ACC112 (cell line): ENCODE data around the gene GOLGA6L4.
"Not testable (repeated sequence)": the region's sequence is repeated elsewhere in the genome, so short reads cannot be mapped to it uniquely, and the experiment has no call there.

Experiments
- H2AFZ ChIP-seq: fragments of 200-600 bp; sonication (generic); one replicate; pipeline ENCODE4 v1.6.0; 2017; ENCODE audit warnings: antibody characterized with exemption, low read length; ENCODE audit not compliant: unreplicated experiment
- H3K27ac ChIP-seq: fragments of 200-600 bp; sonication (generic); 2 replicates; pipeline ENCODE4 v1.5.1; 2014; ENCODE audit warnings: low read depth, mild to moderate bottlenecking, antibody characterized with exemption, low read length, moderate library complexity
- H3K27me3 ChIP-seq: fragments of 200-600 bp; sonication (generic); 2 replicates; pipeline ENCODE4 v1.6.1; 2014; ENCODE audit warnings: mild to moderate bottlenecking, antibody characterized with exemption, low read length, moderate library complexity, mixed read lengths; ENCODE audit not compliant: insufficient read depth
- H3K36me3 ChIP-seq: fragments of 200-600 bp; sonication (generic); 2 replicates; pipeline ENCODE4 v1.6.1; 2016; ENCODE audit warnings: mild to moderate bottlenecking, antibody characterized with exemption, low read length, moderate library complexity, mixed read lengths; ENCODE audit not compliant: insufficient read depth
- H3K4me1 ChIP-seq: fragments of 200-600 bp; sonication (generic); one replicate; pipeline ENCODE4 v1.6.1; 2016; ENCODE audit warnings: low read length, mixed read lengths; ENCODE audit not compliant: insufficient read depth, unreplicated experiment, control insufficient read depth
- H3K4me3 ChIP-seq: fragments of 200-600 bp; sonication (generic); 2 replicates; pipeline ENCODE4 v1.5.1; 2014; ENCODE audit warnings: mild to moderate bottlenecking, low read depth, low read length
- H3K79me2 ChIP-seq: fragments of 200-600 bp; sonication (generic); one replicate; pipeline ENCODE4 v1.6.0; 2016; ENCODE audit warnings: low read length; ENCODE audit not compliant: control insufficient read depth, unreplicated experiment, insufficient read depth

GOLGA6L4 gene

DNA sequence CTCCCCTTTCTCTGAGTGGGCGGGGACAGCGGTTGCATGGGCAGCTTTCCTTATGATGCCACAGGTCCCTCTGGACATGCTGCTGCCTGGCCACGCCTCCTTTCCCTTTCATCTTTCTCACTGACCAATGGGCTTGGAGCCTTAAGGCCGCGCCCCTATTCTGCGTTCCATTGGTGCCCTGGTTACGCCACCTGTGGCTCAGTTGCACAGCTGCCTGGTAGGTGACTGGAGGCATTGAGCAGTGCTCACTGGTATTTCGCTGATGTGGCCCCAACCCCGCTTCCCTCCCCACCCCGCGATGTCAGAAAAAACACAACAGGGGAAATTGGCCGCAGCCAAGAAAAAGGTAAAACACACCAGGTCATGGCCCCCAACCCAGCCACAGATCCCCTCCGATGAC, at the start of gene GOLGA6L4:
Gene GOLGA6L4, plus strand, starts transcription at position 201 of the 400 bp plus-strand sequence. Its CDS starts 62 bp downstream, at position 263.
- not testable (repeated sequence) for H3K79me2 ChIP-seq, H3K4me3 ChIP-seq, H3K27me3 ChIP-seq, H3K4me1 ChIP-seq, H3K36me3 ChIP-seq, H3K27ac ChIP-seq, H2AFZ ChIP-seq

DNA sequence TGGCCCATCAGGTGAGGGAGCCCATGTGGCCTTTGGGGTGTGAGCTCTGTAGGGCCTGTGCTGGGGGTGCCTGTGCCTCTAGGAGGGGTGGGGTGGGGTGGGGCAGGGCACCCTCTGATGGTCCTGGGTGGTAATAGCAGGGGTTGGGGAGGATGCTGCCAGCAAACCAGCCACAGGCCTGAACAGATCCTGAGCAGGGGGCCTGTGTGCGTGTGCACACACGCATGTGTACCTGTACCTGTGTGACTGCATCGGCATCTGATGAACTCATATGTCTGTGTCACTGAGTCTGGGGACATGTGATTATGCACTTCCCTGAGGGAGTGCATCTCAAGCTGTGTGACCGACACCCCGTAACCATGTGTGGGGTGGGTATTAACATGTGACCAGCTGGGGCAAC, 42.6 kb upstream of the GOLGA6L4 start:
- not testable (repeated sequence) for H2AFZ ChIP-seq, H3K4me3 ChIP-seq

DNA sequence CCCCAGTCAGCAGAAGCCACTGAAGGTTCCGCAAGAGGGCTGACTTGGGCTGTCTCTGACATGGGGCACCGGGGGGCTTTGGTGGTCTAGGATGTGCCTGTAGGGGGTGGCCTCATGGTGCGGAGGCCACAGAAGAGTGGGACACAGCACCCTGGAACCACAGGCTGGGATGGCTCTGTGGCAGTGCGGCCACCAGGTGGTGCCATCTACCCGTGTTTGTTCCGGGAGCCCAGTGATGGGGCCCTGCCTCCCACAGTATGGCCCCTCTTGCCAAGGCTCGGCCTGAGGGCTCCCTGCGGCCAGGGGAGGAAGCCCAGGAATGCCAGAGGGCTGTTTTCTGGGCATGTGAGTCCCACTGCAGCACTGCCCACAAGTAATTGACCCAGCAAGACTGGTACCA, 40.0 kb upstream of the GOLGA6L4 start:
- H2AFZ ChIP-seq, H3K4me1 ChIP-seq, H3K27ac ChIP-seq, H3K4me3 ChIP-seq, H3K36me3 ChIP-seq, H3K27me3 ChIP-seq, H3K79me2 ChIP-seq: not testable (repeated sequence)

More for the DNA sequence above, 42.6 kb upstream of the GOLGA6L4 start:
- H3K27ac ChIP-seq, H3K36me3 ChIP-seq, H3K27me3 ChIP-seq, H3K4me1 ChIP-seq, H3K79me2 ChIP-seq: not testable (repeated sequence)

DNA sequence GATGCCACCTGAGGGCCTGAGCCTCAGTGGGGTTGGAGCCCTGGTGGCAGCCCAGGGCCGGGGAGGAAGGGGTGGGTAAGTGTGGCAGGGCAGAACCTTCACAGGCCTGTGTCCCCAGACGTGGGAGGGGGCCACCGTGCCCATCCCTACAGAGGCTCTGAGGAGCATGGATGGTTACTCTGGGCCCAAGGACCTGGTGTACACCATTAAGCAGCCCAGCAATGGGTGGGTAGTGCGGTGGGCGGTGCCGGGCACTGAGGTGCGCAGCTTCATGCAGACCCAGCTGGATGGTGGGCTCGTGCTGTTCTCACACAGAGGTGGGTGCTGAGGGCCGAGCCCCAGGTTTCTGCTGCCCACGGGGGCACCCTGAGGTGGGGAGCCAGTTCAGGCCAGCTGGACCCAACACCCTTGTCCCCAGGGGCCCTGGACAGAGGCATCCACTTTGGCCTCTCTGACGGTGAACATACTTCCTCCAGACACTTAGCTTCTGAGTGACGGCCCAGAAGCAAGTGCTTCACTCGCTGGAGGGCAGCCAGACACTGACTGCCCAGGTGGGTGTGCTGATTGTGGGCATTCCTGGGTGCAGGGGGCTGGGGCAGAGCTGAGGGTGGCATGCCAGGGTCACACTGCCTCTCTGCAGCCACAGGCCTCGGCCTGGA, 38.9 kb upstream of the GOLGA6L4 start:
- H2AFZ ChIP-seq, H3K36me3 ChIP-seq, H3K27ac ChIP-seq, H3K79me2 ChIP-seq, H3K4me1 ChIP-seq, H3K4me3 ChIP-seq, H3K27me3 ChIP-seq: not testable (repeated sequence)

DNA sequence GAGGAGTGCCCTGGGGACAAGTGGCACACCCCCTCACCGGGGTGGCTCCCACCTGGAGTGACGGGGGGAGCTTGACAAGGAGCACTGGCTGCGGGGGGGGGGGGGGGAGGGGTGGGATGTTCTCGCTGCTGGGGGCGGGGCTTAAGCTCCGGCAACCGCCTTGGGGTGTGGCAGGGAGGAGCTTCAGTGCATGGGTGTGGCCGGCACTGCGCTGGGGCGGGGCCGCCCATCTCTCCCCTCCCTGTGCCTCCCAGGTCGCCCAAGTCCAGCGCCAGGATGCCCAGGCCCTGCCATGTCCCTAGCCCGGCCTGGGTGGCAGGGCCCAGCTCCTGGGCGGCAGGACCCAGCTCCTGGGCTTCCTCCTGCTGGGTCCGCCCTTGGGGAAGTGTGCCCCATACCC, 35.7 kb upstream of the GOLGA6L4 start:
- not testable (repeated sequence) for H3K36me3 ChIP-seq, H3K4me3 ChIP-seq

DNA sequence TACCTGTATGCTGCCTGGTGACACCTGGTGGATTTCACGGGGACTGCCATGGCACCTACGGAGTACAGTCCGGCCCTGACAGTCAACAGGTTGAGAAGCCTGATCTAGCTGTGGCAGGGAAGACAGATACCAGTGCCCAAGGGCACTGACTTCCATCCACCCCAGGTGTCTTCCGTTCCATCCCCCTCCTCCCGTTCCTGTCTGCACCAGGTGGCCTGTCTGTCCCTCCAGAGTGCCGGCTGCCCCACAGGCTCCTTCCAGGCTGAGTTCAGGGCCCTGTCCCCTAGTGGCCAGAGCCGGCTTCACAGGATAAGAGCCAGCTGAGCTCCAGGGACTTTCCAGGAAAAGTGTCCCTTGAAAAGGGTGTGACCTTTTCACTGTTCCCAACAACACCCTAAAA, 10.9 kb downstream of the GOLGA6L4 start:
- not testable (repeated sequence) for H3K27me3 ChIP-seq, H3K4me3 ChIP-seq, H2AFZ ChIP-seq, H3K36me3 ChIP-seq, H3K79me2 ChIP-seq, H3K4me1 ChIP-seq, H3K27ac ChIP-seq

More for the DNA sequence above, 35.7 kb upstream of the GOLGA6L4 start:
- H3K27me3 ChIP-seq, H3K4me1 ChIP-seq, H3K79me2 ChIP-seq, H3K27ac ChIP-seq, H2AFZ ChIP-seq: not testable (repeated sequence)
